Choroid plexus epithelial cell (primary cell): ENCODE measurements around the gene TAL1.

Experiments
- DNase-seq: peaks from one replicate; pipeline ENCODE4 v3.0.0-alpha.2; 2010; ENCODE audit warnings: low read depth
- H3K4me3 ChIP-seq: 2 replicates; pipeline ENCODE4 v1.5.1; 2011; ENCODE audit warnings: low read depth, mild to moderate bottlenecking, control low read depth, low read length, moderate library complexity
- TF ChIP-seq, protein P1 (sequence below): conservative IDR thresholded peaks from 2 replicates; pipeline ENCODE4 v1.5.1; 2011; ENCODE audit warnings: low read depth, mild to moderate bottlenecking, control low read depth, inconsistent platforms, low read length, moderate library complexity

TAL1 gene

DNA sequence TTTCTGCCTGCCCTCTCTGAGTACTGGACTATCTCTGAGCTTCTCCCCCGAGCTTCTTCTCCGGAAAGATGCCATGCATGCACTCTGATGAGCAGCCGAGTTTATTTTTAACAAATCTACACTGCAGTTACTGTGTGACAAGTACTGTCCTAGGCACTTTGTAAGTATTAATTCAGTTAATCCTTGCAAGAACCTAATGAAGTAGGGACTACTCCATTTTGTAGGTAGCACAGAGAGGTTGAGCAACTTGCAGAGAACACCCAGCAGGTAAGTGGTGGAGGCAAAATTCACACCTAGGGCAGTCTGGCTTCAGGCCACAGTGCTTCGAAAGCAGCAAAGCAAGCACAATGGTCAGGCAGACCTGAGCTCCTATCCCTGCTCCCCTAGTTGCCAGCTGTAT, 3.8 kb upstream of the TAL1 start:
- no peak for DNase-seq
- no peak overlapping the region for H3K4me3 ChIP-seq
- TF ChIP-seq, protein P1, sequence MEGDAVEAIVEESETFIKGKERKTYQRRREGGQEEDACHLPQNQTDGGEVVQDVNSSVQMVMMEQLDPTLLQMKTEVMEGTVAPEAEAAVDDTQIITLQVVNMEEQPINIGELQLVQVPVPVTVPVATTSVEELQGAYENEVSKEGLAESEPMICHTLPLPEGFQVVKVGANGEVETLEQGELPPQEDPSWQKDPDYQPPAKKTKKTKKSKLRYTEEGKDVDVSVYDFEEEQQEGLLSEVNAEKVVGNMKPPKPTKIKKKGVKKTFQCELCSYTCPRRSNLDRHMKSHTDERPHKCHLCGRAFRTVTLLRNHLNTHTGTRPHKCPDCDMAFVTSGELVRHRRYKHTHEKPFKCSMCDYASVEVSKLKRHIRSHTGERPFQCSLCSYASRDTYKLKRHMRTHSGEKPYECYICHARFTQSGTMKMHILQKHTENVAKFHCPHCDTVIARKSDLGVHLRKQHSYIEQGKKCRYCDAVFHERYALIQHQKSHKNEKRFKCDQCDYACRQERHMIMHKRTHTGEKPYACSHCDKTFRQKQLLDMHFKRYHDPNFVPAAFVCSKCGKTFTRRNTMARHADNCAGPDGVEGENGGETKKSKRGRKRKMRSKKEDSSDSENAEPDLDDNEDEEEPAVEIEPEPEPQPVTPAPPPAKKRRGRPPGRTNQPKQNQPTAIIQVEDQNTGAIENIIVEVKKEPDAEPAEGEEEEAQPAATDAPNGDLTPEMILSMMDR, result no peak

DNA sequence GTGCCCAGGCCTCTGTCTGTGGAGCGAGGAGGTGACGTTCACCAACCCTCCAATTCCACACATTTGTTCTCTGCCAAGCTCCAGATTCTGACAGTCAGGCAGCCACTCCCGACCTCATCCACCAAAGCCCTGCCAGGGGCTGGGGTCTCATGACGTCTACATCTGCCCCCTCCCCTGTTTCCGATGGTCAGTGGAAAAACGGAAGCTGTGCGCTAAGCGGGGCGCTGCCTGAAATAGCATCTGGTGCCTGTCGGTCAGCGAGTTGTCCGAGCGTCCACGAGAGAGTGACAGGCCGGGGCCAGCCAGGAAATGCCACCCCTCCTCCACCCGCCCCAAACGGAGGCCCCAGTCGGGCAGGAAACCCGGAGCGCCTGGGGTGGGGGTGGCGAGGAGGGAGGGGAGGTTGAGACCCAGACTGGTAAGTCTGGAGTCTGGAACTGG, 3.2 kb upstream of the TAL1 start:
- H3K4me3 ChIP-seq, result no peak overlapping the region
- no peak for DNase-seq
- TF ChIP-seq, protein P1, result no peak

DNA sequence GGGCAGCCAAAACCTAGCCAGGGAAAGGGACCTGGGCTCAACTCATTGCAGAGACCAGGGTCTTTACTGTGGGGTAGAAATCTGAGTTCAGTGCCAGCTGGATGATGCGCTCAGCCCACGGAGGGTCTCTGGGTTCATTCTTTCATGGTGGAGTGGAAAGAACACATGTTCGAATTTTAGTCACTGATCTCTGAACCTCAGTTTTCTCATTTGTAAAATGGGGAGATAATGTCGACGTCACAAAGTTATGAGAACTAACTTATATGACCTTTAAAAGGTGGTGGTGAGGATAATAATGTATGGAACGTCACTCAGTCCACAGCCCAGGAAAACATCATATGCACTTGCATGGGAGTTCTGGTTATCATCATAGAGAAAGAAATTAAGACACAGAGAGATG, 1.2 kb upstream of the TAL1 start:
- DNase-seq, result no peak
- TF ChIP-seq, protein P1, result no peak

DNA sequence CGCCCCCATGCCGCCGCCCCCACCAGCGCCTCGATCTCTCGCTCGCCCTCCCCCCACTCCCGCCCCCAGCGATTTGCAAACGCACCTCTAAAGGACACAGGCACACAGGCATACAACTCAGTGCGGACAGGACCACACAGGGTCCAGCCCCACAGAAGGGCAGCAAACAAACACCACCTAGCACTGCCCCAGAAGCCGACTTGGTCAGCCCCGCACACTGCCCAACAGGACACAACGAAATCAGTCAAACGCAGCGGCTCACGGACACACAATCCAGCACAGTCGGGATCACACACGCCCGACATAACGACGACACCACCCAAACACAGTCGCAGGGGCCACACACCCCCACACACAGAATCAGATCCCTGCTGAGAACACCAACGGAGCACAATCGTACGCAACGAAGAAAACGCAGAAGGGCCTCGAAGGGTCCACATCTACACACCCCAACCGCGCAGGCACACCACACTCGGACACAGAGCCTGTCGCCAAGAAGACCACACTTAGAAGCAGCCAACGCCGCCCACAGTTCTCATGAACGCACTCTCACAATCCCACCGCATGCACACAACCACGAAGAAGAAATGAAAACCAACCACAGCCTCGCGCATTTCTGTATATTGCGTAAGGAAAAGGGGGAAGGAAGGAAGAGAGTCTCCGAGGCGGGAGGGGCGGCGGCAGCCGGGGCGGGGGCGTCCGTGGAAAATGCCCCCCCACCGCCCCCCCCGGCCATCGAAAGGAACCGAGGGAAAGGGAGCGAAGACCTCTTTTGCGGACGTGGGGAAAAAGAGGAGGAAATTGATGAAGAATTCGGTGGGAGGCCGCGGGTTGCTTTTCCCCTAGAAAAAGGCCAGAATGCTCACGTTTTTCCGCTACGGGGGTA, 481 bp downstream of the TAL1 start:
- TF ChIP-seq, protein P1, result no peak
- peak overlapping the region; percentile 17 for H3K4me3 ChIP-seq
- DNase-seq, result peak; percentile 55

More for the DNA sequence above, 1.2 kb upstream of the TAL1 start:
- no peak overlapping the region for H3K4me3 ChIP-seq

DNA sequence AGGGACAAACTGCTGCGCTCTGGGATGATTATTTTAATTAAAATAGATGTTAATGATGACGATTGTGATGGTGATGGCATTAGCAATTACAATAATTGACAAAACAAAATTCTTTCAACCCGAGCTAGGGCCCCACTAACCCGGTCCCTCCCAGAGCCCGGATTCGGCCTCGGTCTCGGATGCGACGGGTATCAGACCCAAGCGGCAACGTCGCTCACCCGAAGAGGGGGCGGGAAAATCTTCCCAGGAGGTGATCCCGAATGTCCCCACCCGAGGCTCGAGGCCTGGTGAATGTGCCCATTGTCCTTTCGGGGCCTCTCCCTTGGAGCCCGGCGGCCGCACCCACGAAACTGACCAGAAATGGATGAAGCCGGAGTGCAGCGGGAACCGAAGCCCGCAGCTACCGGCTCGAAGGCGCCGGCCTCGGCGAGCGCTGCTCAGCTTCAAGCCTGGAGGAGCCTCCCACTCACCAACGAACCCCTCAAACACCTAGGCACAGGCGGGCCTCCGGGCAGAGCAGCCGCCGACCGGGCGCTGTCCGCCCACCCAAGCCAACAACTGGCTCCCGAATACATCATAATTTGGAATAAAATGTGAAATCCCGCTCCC, 1.2 kb downstream of the TAL1 start:
- no peak overlapping the region for H3K4me3 ChIP-seq
- DNase-seq, result peak; percentile 18
- TF ChIP-seq, protein P1, result no peak

DNA sequence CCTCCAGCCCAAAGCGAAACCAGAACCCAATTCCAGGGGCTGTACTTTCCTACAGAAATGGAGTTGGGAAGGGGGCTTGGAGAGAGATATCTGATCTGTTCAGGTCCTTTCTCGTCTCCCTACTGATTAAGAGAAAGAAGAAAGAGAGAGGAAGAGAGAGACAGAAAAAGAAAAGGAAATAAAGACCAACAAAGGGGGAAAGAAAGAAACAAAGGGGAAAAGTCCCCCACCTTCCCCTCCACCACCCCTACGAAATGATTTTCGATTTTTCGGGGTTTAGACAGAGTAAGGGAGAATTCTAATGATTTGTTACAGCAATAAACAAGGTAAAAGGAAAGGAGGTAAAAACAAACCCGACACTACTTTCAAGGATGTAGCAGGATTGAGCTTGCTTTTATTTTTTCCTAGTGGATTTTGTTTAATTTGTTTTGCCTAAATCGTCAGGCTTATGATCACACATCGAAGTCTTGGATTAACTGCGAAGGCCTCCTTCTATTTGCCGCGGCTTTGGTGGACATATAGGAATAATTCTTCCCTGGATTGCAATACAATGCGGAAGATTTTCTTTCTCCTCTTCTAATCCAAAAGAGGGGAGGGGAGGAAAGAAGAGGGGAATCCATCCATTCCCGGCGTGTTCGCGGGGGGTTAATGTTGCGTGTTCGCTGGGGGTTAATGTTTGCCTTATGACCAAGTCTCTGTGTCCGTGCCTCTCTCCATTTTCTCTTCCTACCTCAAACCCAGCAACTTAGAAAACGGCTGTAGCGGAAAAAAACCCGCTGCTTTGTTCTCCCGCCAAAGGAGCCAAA, 1.9 kb downstream of the TAL1 start:
- TF ChIP-seq, protein P1, result no peak
- no peak for DNase-seq
- H3K4me3 ChIP-seq, result no peak overlapping the region
